NT2/D1 (cell line): ENCODE measurements around the gene MAGEL2.

Experiments
- DNase-seq: peaks from one replicate; pipeline ENCODE4 v3.0.0-alpha.2; 2011; ENCODE audit warnings: low read depth, low spot score
- H3K27me3 ChIP-seq: 2 replicates; pipeline ENCODE4 v1.6.0; 2011; ENCODE audit warnings: mild to moderate bottlenecking; ENCODE audit not compliant: insufficient read length, insufficient read depth
- H3K36me3 ChIP-seq: 2 replicates; pipeline ENCODE4 v1.6.1; 2011; ENCODE audit warnings: mild to moderate bottlenecking, low read length, mixed read lengths; ENCODE audit not compliant: insufficient read depth, insufficient read length
- H3K4me1 ChIP-seq: 2 replicates; pipeline ENCODE4 v1.5.1; 2011; ENCODE audit not compliant: insufficient read depth, insufficient read length
- H3K4me3 ChIP-seq: 2 replicates; pipeline ENCODE4 v1.5.1; 2011; ENCODE audit warnings: low read depth; ENCODE audit not compliant: insufficient read length
- H3K9ac ChIP-seq: 2 replicates; pipeline ENCODE4 v1.6.0; 2011; ENCODE audit warnings: low read depth; ENCODE audit not compliant: insufficient read length
- H3K9me3 ChIP-seq: 2 replicates; pipeline ENCODE4 v1.5.1; 2011; ENCODE audit warnings: mild to moderate bottlenecking, low read length; ENCODE audit not compliant: insufficient read depth
- SUZ12 ChIP-seq: IDR thresholded peaks from 2 replicates; pipeline ENCODE4 v1.6.1; 2011; ENCODE audit not compliant: insufficient read length, insufficient read depth; ENCODE audit errors: extremely low read depth
- YY1 ChIP-seq: IDR thresholded peaks from 2 replicates; pipeline ENCODE4 v1.6.1; 2011; ENCODE audit not compliant: insufficient read length, insufficient read depth
- ZNF274 ChIP-seq: IDR thresholded peaks from 2 replicates; pipeline ENCODE4 v1.6.1; 2011; ENCODE audit warnings: mild to moderate bottlenecking, low read depth, low read length

MAGEL2 gene

DNA sequence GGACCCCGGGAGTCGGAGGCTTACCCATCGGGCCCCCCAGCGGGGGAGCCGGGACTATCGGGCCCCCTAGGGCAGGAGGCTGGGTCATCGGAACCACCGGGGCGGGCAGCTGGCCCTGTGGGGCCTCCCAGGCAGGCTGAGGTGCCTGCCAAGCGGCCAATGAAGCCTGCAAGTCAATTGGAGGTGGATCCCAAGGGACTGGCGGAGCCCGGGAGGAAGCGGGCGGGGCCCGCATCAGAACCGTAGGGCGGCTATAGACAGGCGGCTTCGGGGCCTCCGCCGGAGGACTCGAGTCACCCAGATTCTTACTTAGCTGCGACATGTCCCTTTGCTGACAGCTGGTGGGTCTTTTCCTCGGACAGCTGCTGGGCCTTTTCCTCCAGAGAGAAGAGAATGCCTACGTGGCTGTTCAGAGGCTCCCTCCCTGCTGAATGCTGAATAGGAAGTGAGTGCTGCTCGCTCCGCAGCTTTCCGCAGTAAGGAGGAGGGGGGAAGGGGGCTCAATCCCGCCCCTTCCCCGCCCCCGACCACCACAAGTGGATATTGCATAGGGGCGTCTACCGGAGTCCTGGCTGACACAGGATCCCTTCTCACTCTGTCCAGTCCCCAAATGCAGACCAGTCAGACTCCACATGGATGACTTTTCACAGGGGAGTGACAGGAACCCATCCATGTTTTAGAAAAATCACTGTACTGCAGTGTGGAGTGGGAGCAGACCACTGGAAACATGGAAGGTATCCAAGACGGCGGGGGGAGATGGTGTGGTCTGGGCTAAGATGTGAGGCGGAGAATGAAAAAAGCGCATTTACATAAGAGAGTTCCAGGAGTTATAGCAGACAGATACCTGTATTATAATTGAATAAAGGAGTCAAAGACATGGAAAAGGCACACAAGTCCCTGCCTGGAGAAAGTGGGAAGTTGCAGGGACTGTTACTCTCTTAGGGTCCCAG, at the start of gene MAGEL2:
Gene MAGEL2, minus strand, starts transcription at position 447 of the 950 bp plus-strand sequence. Its CDS starts 125 bp downstream, at position 322.
- peaks cover 4% of the 10 kb centered on the region for H3K4me1 ChIP-seq
- H3K9ac ChIP-seq: peak within 1 kb of the TSS; percentile 68
- peak within 1 kb of the TSS; percentile 71 for H3K4me3 ChIP-seq
- no peak for TF ChIP-seq ZNF274
- no peak for TF ChIP-seq YY1
- no peaks in the 10 kb centered on the region for H3K9me3 ChIP-seq
- peaks cover 10% of the 10 kb centered on the region for H3K36me3 ChIP-seq
- peaks cover 20% of the 10 kb centered on the region for H3K27me3 ChIP-seq
- no peak for DNase-seq

DNA sequence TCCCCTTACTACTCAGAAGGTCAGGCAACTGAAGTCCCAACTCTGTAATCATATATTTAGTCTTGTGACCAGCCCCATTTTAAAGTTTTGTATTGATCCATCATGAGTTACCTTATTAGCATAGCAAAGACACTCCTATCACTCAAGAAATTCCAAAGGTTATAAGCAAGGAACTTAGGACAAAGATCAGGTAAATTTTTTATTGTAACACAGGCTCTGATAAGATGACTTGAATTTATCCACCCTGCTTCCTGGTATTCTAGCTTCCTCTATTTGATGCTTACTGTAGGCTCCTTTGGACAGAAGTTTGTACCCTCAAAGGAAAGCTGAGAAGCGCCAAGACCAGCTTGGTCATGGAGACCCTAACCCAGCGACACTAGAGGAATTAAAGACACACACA, 47.6 kb upstream of the MAGEL2 start:
- Histone ChIP-seq H3K27me3 (no peaks in the 10 kb centered on the region), H3K4me1 (no peaks in the 10 kb centered on the region), H3K9ac (no peak overlapping the region), H3K4me3 (no peak overlapping the region), H3K9me3 (peaks cover 10% of the 10 kb centered on the region; the same call in 1 of the 2 replicates), H3K36me3 (no peaks in the 10 kb centered on the region)
- TF ChIP-seq SUZ12 (no peak), ZNF274 (no peak), YY1 (no peak)
- DNase-seq: no peak

DNA sequence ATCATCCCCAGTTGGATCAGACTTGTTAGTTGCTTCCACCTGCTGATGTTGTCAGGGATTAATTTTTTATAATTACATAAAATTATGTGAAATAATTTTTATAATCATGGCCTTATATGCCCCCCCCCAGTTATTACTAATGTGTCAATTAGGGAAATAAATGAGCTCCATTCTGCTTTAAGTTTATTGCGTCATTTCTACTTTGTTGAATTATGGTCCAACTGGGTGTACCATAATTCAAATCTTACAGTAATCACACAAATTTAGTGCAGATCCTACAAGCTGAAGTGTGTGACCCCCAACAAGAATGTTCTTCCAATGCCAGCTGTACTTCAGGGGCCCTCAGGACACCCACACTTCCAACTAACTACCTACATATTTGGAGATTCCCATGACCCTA, 46.9 kb upstream of the MAGEL2 start:
- Histone ChIP-seq H3K4me1 (no peaks in the 10 kb centered on the region), H3K9ac (no peak overlapping the region), H3K36me3 (no peaks in the 10 kb centered on the region), H3K4me3 (no peak overlapping the region), H3K9me3 (peaks cover 10% of the 10 kb centered on the region; the same call in 1 of the 2 replicates), H3K27me3 (no peaks in the 10 kb centered on the region)
- TF ChIP-seq ZNF274: no peak
- no peak for TF ChIP-seq SUZ12
- TF ChIP-seq YY1: no peak
- DNase-seq: no peak

DNA sequence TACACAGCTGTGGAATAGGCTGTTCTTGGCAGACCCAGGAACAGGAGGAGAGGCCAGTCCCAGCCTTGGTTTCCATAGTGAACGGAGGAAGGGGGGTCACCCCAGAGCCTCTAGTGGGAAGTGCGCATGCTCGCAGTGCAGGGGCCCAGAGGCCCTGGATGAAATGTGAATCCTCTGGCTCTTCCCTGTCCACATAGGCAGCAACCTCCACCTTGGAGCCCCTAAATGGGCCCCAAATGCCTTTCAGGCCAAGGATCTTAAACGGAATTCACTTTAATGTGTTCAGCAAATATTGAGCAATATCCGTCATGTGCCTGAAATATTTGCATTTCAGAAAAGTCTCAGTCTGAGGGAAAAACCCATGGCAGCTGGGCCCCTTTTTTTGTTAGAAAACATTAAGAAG, 42.8 kb upstream of the MAGEL2 start:
- peaks cover 4% of the 10 kb centered on the region for H3K4me1 ChIP-seq
- H3K36me3 ChIP-seq: peaks cover 6% of the 10 kb centered on the region
- TF ChIP-seq YY1 (no peak), ZNF274 (no peak), SUZ12 (no peak)
- H3K9ac ChIP-seq: no peak overlapping the region
- DNase-seq: no peak
- no peak overlapping the region for H3K4me3 ChIP-seq
- peaks cover 10% of the 10 kb centered on the region; the same call in 1 of the 2 replicates for H3K9me3 ChIP-seq
- no peaks in the 10 kb centered on the region for H3K27me3 ChIP-seq

DNA sequence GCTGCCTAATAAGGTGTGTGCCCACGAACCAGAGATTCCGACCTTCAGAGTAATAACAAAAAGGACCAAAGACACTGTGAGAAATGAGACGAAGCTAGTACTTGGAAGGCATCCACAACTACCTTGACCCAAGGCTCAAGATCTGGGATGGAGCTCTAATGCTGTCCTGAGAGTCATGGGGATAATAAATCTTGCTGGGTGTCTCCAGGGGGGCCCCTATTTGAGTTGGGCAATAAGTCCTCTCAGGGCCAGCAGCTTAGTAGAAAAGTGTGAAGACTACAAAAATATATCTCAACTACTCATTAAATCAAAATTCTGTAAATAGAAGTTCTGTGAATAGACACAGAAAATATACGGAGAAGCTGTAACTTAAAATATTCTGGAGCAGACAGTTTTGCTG, 42.3 kb upstream of the MAGEL2 start:
- H3K4me3 ChIP-seq: no peak overlapping the region
- H3K36me3 ChIP-seq: peaks cover 8% of the 10 kb centered on the region
- no peak for TF ChIP-seq ZNF274
- TF ChIP-seq YY1: no peak
- H3K9ac ChIP-seq: no peak overlapping the region
- H3K27me3 ChIP-seq: no peaks in the 10 kb centered on the region
- H3K9me3 ChIP-seq: peaks cover 6% of the 10 kb centered on the region; the same call in 1 of the 2 replicates
- DNase-seq: no peak
- peaks cover 4% of the 10 kb centered on the region for H3K4me1 ChIP-seq

DNA sequence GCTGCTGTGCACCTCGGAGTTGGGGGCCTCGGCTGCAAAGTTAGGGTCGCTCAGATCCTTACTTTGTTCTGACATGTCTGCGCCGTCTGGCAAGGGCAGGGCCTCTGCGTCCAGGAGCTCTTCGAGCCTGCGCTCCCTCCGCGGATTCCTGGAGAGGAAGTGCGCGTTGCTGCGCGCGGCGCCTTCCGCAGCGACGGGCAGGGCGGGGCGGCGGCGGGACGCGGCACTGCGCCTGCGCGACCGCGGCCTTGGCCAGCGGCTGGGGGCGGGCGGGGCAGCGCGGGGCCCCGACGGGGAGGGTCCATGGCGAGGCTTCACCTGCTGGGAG, 39.4 kb upstream of the MAGEL2 start, which contains the start of gene NDN:
Gene NDN, minus strand, starts transcription at position 163 of the 328 bp plus-strand sequence. Its CDS starts 88 bp downstream, at position 75.
- Histone ChIP-seq H3K4me1 (peaks cover 4% of the 10 kb centered on the region), H3K27me3 (no peaks in the 10 kb centered on the region), H3K9me3 (no peaks in the 10 kb centered on the region), H3K36me3 (peaks cover 8% of the 10 kb centered on the region), H3K4me3 (peak within 1 kb of the TSS; percentile 79), H3K9ac (peak within 1 kb of the TSS; percentile 87)
- DNase-seq: peak; percentile 40
- TF ChIP-seq ZNF274 (no peak), YY1 (no peak), SUZ12 (no peak)

DNA sequence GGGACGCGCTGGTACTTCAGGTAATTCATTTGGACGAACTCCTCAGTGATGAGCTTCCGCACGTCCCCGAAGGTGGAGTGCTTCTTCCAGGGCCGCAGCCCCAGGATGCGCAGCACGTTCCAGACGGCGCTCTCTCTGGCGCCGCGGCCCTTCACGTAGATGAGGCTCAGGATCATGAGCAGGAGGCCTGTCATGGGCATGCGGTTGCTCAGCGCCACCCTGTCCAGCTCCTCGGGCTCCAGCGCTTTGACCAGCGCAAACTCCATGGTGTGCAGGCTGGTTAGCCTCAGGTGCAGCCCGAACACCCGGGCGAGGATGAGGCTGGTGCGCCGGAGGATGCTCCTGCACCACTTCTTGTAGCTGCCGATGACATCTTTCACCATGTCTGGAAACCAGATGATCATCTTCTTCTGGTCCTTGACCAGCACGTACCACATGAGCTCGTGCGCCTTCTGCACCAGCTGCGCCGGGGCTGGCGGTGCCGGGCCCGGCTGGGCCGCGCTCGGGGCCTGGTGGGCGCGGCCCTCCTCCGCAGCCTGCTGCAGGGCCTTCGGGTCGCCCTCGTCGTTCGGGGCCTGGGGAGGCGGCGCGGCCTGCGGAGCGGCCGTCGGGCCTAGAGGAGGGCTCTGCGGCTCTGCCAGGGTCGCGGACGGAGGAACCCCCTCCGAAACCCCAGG, 38.9 kb upstream of the MAGEL2 start:
- Histone ChIP-seq H3K36me3 (peaks cover 8% of the 10 kb centered on the region), H3K4me3 (peak overlapping the region; percentile 79), H3K9me3 (no peaks in the 10 kb centered on the region), H3K9ac (peak overlapping the region; percentile 87), H3K4me1 (peaks cover 4% of the 10 kb centered on the region), H3K27me3 (no peaks in the 10 kb centered on the region)
- TF ChIP-seq ZNF274: no peak
- TF ChIP-seq YY1: no peak
- no peak for TF ChIP-seq SUZ12
- DNase-seq: no peak
